ENCODE results near the gene IL32.

The IL32 gene

DNA sequence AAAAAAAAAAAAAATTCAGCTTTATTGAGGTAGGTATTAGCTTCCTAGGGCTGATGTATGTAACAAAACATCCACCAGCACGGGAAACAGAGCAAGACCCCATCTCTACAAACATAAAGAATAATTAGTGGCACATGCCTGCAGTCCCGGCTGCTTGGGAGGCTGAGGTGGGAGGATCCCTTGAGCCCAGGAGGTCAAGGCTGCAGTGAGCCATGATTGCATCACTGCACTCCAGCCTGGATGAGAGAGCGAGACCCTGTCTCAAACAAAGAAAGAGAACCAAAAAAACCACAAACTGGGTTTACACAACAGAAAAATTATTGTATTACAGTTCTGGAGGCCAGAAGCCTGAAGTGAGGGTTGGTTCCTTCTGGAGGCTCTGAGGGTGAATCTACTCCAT lies 23.1 kb upstream of the IL32 start:
- no peak for TF ChIP-seq SIN3A (IDR thresholded peaks at IDR 0.05; ENCODE audit: borderline replicate concordance, insufficient read depth, low read length)
- TF ChIP-seq TAF1 (IDR thresholded peaks at IDR 0.05; ENCODE audit: borderline replicate concordance, insufficient read depth, low read length), result no peak
- no peak for TF ChIP-seq POLR2AphosphoS5 (IDR thresholded peaks at IDR 0.05; ENCODE audit: low read depth, low read length)
- no peak for TF ChIP-seq FOXP2 (optimal IDR thresholded peaks at IDR 0.05; ENCODE audit: borderline replicate concordance, extremely low read depth, extremely low read length, insufficient read depth)
- TF ChIP-seq, protein P1, sequence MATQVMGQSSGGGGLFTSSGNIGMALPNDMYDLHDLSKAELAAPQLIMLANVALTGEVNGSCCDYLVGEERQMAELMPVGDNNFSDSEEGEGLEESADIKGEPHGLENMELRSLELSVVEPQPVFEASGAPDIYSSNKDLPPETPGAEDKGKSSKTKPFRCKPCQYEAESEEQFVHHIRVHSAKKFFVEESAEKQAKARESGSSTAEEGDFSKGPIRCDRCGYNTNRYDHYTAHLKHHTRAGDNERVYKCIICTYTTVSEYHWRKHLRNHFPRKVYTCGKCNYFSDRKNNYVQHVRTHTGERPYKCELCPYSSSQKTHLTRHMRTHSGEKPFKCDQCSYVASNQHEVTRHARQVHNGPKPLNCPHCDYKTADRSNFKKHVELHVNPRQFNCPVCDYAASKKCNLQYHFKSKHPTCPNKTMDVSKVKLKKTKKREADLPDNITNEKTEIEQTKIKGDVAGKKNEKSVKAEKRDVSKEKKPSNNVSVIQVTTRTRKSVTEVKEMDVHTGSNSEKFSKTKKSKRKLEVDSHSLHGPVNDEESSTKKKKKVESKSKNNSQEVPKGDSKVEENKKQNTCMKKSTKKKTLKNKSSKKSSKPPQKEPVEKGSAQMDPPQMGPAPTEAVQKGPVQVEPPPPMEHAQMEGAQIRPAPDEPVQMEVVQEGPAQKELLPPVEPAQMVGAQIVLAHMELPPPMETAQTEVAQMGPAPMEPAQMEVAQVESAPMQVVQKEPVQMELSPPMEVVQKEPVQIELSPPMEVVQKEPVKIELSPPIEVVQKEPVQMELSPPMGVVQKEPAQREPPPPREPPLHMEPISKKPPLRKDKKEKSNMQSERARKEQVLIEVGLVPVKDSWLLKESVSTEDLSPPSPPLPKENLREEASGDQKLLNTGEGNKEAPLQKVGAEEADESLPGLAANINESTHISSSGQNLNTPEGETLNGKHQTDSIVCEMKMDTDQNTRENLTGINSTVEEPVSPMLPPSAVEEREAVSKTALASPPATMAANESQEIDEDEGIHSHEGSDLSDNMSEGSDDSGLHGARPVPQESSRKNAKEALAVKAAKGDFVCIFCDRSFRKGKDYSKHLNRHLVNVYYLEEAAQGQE (IDR thresholded peaks at IDR 0.05; ENCODE audit: insufficient read depth in 1 of 2, low read depth in 2 of 2, low read length in 2 of 2), result no peak

DNA sequence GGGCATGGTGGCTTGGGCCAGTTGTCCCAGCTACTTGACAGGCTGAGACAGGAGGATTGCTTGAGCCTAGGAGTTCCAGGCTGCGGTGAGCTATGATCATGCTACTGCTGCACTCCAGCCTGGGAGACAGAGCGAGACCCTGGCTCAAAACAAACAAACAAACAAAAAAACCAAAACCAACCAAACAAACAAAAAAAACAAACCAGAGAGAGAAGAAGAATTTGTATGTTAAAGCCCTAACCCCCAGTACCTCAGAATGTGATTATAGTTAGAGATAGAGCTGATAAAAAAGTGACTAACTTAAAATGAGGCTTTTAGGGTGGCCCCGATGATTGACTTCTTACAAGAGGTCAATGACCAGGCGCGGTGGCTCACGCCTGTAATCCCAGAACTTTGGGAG lies 20.7 kb upstream of the IL32 start:
- TF ChIP-seq TAF1 (IDR thresholded peaks at IDR 0.05; ENCODE audit: borderline replicate concordance, insufficient read depth, low read length) (no peak), FOXP2 (optimal IDR thresholded peaks at IDR 0.05; ENCODE audit: borderline replicate concordance, extremely low read depth, extremely low read length, insufficient read depth) (no peak), POLR2AphosphoS5 (IDR thresholded peaks at IDR 0.05; ENCODE audit: low read depth, low read length) (no peak), SIN3A (IDR thresholded peaks at IDR 0.05; ENCODE audit: borderline replicate concordance, insufficient read depth, low read length) (no peak)
- TF ChIP-seq, protein P1 (IDR thresholded peaks at IDR 0.05; ENCODE audit: insufficient read depth in 1 of 2, low read depth in 2 of 2, low read length in 2 of 2), result no peak

DNA sequence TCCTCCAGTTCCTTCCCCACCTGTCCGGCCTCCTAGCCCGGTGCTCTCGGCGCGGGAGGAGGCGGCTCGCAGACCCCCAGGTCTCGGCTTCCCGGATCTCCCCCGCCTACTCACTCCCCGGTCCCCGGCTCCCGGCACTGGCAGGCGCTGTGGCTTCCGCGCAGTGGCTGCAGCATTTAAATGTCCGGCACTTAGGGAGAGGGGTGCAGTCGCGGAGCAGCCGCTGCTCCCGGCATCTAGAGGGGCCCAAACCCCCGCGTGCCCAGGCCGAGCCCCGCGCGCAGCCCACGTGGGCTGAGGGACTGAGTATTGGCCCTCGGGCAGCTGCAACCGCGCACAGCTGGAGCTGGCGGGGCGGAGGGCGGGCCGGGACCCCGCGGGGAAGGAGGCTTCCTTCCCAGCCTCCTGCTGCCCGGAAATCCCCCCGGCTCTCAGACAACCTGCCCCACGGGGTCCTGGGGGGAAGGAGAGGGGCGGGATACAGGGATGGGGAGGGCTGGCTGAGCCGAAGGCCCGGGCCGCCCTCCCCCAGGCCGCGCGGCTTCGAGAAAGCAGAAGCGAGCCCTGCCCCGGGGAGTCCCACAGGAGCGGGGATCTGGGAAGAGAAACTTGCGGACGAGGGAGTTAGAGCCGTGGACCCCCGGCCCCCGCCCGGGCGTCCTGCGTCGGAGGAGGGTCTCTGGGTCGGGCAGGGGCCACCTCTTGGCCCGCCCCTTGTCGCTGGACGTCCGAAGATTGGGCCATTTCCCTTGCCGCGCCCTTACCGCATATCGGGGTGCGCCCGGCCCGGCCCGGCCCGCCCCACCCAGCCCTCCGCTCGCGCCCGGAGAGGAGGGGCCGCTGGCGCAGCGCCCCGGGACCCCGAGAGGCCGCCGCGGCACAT lies 19.4 kb upstream of the IL32 start, which contains the start of gene MMP25:
Gene MMP25 (plus strand): TSS at position 804 of the 883 bp plus-strand sequence. CDS start 357 bp downstream, outside the sequence.
- peak; percentile 42 for TF ChIP-seq FOXP2 (optimal IDR thresholded peaks at IDR 0.05; ENCODE audit: borderline replicate concordance, extremely low read depth, extremely low read length, insufficient read depth)
- TF ChIP-seq POLR2AphosphoS5 (IDR thresholded peaks at IDR 0.05; ENCODE audit: low read depth, low read length), result no peak
- TF ChIP-seq, protein P1 (IDR thresholded peaks at IDR 0.05; ENCODE audit: insufficient read depth in 1 of 2, low read depth in 2 of 2, low read length in 2 of 2), result no peak

DNA sequence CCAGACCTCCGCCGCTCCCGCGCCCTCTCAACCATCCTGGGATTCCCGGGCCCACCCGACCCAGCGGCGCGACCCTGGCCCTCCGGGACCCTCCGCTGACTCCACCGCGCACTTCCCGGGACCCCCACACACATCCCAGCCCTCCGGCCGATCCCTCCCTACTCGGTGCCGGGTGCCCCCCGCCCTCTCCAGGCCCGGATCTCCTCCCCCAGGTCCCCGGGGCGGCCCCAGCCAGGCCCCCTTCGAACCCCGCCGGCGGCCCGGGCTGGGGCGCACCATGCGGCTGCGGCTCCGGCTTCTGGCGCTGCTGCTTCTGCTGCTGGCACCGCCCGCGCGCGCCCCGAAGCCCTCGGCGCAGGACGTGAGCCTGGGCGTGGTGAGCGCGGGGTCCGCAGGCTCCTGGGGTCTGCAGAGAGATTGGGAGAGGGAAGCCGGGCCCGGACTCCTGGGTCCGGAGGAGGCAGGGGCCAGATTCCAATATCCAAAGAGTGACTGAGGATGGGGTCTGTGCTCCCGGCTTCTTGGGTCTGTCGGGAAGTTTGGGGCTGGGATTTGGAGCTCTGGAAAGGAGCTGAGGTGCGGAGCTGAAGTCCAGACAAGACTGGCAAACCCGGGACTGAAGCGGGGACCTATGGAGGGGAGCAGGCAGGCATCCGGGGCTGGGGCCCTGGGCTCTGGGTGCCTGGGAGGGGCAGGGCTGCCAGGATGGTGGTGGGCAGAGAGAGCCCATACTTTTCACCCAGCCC lies 18.6 kb upstream of the IL32 start:
- TF ChIP-seq POLR2AphosphoS5 (IDR thresholded peaks at IDR 0.05; ENCODE audit: low read depth, low read length), result no peak
- no peak for TF ChIP-seq SIN3A (IDR thresholded peaks at IDR 0.05; ENCODE audit: borderline replicate concordance, insufficient read depth, low read length)
- TF ChIP-seq FOXP2 (optimal IDR thresholded peaks at IDR 0.05; ENCODE audit: borderline replicate concordance, extremely low read depth, extremely low read length, insufficient read depth), result no peak
- no peak for TF ChIP-seq TAF1 (IDR thresholded peaks at IDR 0.05; ENCODE audit: borderline replicate concordance, insufficient read depth, low read length)
- TF ChIP-seq, protein P1 (IDR thresholded peaks at IDR 0.05; ENCODE audit: insufficient read depth in 1 of 2, low read depth in 2 of 2, low read length in 2 of 2), result no peak

Measured in PFSK-1 (cell line).